Measurements from ENCODE around the gene DAB2IP. TPM values are rescaled to one million over a fixed set of nuclear protein-coding genes. Genes with fewer than 3 reads are reported as not detected.

DAB2IP gene
- total RNA-seq, 1 donor from 2014 or later = 41.7 TPM

- Histone ChIP-seq H3K9me3 (ENCODE audit: insufficient read depth, low read depth, low read length) (no peaks in the 10 kb centered on the region), H3K4me3 (ENCODE audit: insufficient read depth, low read depth, low read length) (no peak overlapping the region), H3K36me3 (ENCODE audit: insufficient read depth, low read length) (no peaks in the 10 kb centered on the region), H3K27me3 (ENCODE audit: insufficient read depth, low read length) (no peaks in the 10 kb centered on the region), H3K27ac (ENCODE audit: low read depth, low read length) (no peak overlapping the region), H3K79me2 (ENCODE audit: insufficient read depth, low read length) (no peaks in the 10 kb centered on the region), H3K4me2 (ENCODE audit: low read length) (no peak overlapping the region), H2AFZ (ENCODE audit: low read depth, low read length) (no peak overlapping the region), H4K20me1 (ENCODE audit: insufficient read depth, low read length) (no peaks in the 10 kb centered on the region), H3K9ac (ENCODE audit: low read length) (no peak overlapping the region), H3K4me1 (ENCODE audit: insufficient read depth, low read length) (no peaks in the 10 kb centered on the region)
- no peaks in the 10 kb centered on the region for H3K36me3 Mint-ChIP-seq (ENCODE audit: low read depth, unreplicated experiment)
- peaks cover 5% of the 10 kb centered on the region for H3K9me3 Mint-ChIP-seq (ENCODE audit: unreplicated experiment)
- no peak for TF ChIP-seq EZH2 (IDR thresholded peaks at IDR 0.05; ENCODE audit: insufficient read depth, low read length)
- TF ChIP-seq, protein P1, sequence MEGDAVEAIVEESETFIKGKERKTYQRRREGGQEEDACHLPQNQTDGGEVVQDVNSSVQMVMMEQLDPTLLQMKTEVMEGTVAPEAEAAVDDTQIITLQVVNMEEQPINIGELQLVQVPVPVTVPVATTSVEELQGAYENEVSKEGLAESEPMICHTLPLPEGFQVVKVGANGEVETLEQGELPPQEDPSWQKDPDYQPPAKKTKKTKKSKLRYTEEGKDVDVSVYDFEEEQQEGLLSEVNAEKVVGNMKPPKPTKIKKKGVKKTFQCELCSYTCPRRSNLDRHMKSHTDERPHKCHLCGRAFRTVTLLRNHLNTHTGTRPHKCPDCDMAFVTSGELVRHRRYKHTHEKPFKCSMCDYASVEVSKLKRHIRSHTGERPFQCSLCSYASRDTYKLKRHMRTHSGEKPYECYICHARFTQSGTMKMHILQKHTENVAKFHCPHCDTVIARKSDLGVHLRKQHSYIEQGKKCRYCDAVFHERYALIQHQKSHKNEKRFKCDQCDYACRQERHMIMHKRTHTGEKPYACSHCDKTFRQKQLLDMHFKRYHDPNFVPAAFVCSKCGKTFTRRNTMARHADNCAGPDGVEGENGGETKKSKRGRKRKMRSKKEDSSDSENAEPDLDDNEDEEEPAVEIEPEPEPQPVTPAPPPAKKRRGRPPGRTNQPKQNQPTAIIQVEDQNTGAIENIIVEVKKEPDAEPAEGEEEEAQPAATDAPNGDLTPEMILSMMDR (IDR thresholded peaks at IDR 0.05; ENCODE audit: insufficient read depth, low read depth, low read length) = no peak
- no peaks in the 10 kb centered on the region for H3K4me1 Mint-ChIP-seq (ENCODE audit: low read depth, unreplicated experiment)
- peaks cover 39% of the 10 kb centered on the region for H3K27me3 Mint-ChIP-seq (ENCODE audit: low read depth, unreplicated experiment)
- no peak overlapping the region for H3K4me3 Mint-ChIP-seq (ENCODE audit: unreplicated experiment)
- H3K27ac Mint-ChIP-seq (ENCODE audit: unreplicated experiment) = no peak overlapping the region
- FAIRE-seq (no peak), DNase-seq (ENCODE audit: low read depth) (no peak)
These were observed 181.6 kb downstream of the DAB2IP start for GRCh38 chr9:121833061-121833460.

Other genes starting within 250 kb of the DAB2IP start
- gene GGTA1, start 151.8 kb upstream of the DAB2IP start, total RNA-seq = 0.18 TPM in 1 of 2 replicates, not detected in the other